Measurements from ENCODE around the gene NR1H3.

- TF ChIP-seq CTCF (conservative IDR thresholded peaks at IDR 0.05; ENCODE audit: low read depth, low read length) (no peak), CEBPB (IDR thresholded peaks at IDR 0.05; ENCODE audit: low read depth, low read length) (no peak), USF2 (IDR thresholded peaks at IDR 0.05; ENCODE audit: low read depth, low read length) (no peak), MXI1 (IDR thresholded peaks at IDR 0.05; ENCODE audit: borderline replicate concordance, low read depth, low read length) (no peak), MAFK (IDR thresholded peaks at IDR 0.05; ENCODE audit: low read depth, low read length) (no peak), RCOR1 (IDR thresholded peaks at IDR 0.05; ENCODE audit: insufficient replicate concordance, low read length) (no peak), FOS (IDR thresholded peaks at IDR 0.05; ENCODE audit: low read depth, low read length) (no peak), SMC3 (IDR thresholded peaks at IDR 0.05; ENCODE audit: low read depth, low read length) (no peak)
Observed at GRCh38 chr11:47284151-47284550, 26.4 kb downstream of the NR1H3 start.
